HEK293T (cell line): Measurements from ENCODE around the gene VRK2.

ENCODE experiments used
- FOXA1 ChIP-seq: fragments of 450-650 bp; IDR thresholded peaks from 2 replicates; pipeline ENCODE4 v1.6.1; 2016; ENCODE audit warnings: mild to moderate bottlenecking
- L3MBTL2 ChIP-seq: fragments of 450-650 bp; conservative IDR thresholded peaks from 2 replicates; pipeline ENCODE4 v1.6.1; 2016; ENCODE audit warnings: mild to moderate bottlenecking

- no peak; the same call in 1 of the 2 replicates for TF ChIP-seq L3MBTL2
- no peak for TF ChIP-seq FOXA1
Measured at GRCh38 chr2:58047373-58047935, 848 bp downstream of the VRK2 start.
